Mammary epithelial cell (primary cell): Measurements from ENCODE around the gene TMA7.

Experiments
- CTCF ChIP-seq, 2 donors: IDR thresholded peaks in 1 of 2; conservative IDR thresholded peaks in 1 of 2; 2 replicates each; pipeline ENCODE4 v1.5.1; 2011 to 2012; ENCODE audit warnings: inconsistent platforms in 2 of 2, low read length in 2 of 2, mild to moderate bottlenecking in 2 of 2, control low read depth in 1 of 2, low read depth in 1 of 2; ENCODE audit not compliant: insufficient read depth in 1 of 2; ENCODE audit errors: extremely low read depth in 1 of 2
- EZH2 ChIP-seq: IDR thresholded peaks from 2 replicates; pipeline ENCODE4 v1.6.1; 2012; ENCODE audit warnings: low read length, inconsistent platforms, borderline replicate concordance

- TF ChIP-seq CTCF (conservative IDR thresholded peaks at IDR 0.05 in 1 of 2, IDR thresholded peaks at IDR 0.05 in 1 of 2; ENCODE audit: extremely low read depth in 1 of 2, insufficient read depth in 1 of 2, low read depth in 1 of 2, low read length in 2 of 2) (no peak), EZH2 (no peak)
These were observed 23.6 kb downstream of the TMA7 start for GRCh38 chr3:48463703-48464102.
